SH-SY5Y (cell line): ENCODE data around the gene SPRR1B.

Source experiments
- GATA2 ChIP-seq: IDR thresholded peaks from 2 replicates; pipeline ENCODE4 v1.6.1; 2011; ENCODE audit warnings: mild to moderate bottlenecking, low read depth, low read length
- GATA3 ChIP-seq: IDR thresholded peaks from 2 replicates; pipeline ENCODE4 v1.6.1; 2011; ENCODE audit warnings: low read depth, mild to moderate bottlenecking, low read length, moderate library complexity

DNA sequence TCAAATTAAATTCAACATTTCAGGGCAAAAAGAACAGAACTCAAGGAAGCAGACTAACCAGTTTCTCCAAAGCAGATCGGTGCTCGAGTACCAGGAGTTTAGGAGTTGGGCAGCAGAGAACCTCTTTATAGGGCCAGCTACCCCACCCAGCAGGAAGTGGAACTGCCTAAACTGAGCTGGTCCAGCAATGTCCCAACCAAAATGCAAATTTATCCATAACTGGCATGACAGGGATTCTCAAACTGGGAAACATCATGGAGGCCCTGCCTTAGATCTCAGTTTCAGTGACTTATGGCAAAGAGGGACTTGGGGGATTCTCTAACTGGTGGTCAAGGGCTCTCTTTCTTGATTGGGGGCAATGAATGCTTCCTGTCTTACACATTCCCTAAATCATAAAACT lies 40.5 kb downstream of the SPRR1B start, which contains the start of gene SPRR2B:
- TF ChIP-seq GATA2: no peak
- TF ChIP-seq GATA3: no peak
